Measurements from ENCODE around the gene TMEM108.

DNA sequence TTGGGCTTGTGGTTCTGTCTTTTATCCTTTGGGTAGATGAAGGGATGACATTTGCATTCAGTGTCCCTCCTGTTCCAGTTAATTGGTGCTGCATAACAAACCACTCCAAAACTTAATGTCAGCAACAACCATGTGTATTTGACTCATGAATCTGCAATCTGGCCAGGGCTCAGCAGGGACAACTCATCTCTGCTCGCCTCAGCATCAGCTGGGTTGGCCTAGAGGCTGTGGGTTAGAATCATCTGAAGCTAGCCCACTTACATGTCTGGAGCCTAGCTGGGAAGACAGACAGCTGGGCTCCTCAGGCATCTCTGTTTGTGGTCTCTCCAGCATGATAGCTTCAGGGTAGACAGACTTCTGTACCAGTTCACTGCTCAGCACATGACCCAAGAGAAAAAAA is 92.0 kb downstream of the TMEM108 start:
- TF ChIP-seq, protein P1, sequence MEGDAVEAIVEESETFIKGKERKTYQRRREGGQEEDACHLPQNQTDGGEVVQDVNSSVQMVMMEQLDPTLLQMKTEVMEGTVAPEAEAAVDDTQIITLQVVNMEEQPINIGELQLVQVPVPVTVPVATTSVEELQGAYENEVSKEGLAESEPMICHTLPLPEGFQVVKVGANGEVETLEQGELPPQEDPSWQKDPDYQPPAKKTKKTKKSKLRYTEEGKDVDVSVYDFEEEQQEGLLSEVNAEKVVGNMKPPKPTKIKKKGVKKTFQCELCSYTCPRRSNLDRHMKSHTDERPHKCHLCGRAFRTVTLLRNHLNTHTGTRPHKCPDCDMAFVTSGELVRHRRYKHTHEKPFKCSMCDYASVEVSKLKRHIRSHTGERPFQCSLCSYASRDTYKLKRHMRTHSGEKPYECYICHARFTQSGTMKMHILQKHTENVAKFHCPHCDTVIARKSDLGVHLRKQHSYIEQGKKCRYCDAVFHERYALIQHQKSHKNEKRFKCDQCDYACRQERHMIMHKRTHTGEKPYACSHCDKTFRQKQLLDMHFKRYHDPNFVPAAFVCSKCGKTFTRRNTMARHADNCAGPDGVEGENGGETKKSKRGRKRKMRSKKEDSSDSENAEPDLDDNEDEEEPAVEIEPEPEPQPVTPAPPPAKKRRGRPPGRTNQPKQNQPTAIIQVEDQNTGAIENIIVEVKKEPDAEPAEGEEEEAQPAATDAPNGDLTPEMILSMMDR (conservative IDR thresholded peaks at IDR 0.05), result no peak
- no peak for TF ChIP-seq ZFX (IDR thresholded peaks at IDR 0.05)
